HEK293 (cell line): ENCODE measurements around the gene BCR.

Experiments
- CTCF ChIA-PET: fragments of 350-600 bp; formaldehyde crosslinking; extraction: SDS; loops from one replicate; lab custom pipeline; 2021; ENCODE audit warnings: antibody characterized with exemption; lab: Yijun Ruan, JAX
- POLR2A ChIA-PET: fragments of 300-600 bp; formaldehyde crosslinking; extraction: SDS; loops from one replicate; lab custom pipeline; 2020; ENCODE audit warnings: antibody characterized with exemption, inconsistent platforms; lab: Yijun Ruan, JAX
- H3K27ac ChIP-seq: fragments of 200-500 bp; sonication (Bioruptor generic); 2 replicates; pipeline ENCODE4 v1.5.1; 2014; ENCODE audit warnings: low read depth, low read length, control low read depth, inconsistent platforms; ENCODE audit errors: extremely low read depth
- H3K36me3 ChIP-seq, 2 experiments: fragments of 200-500 bp in 1 of 2; sonication (Bioruptor generic) in 1 of 2; 1 replicate in 1 of 2; 2 replicates in 1 of 2; pipeline ENCODE4 v1.5.1; 2014 to 2017; ENCODE audit warnings: inconsistent platforms in 2 of 2, low read length in 2 of 2; ENCODE audit not compliant: control insufficient read depth in 2 of 2, insufficient read depth in 1 of 2
- H3K4me1 ChIP-seq: fragments of 200-500 bp; sonication (Bioruptor generic); 2 replicates; pipeline ENCODE4 v1.5.1; 2014; ENCODE audit warnings: mild to moderate bottlenecking, low read length, inconsistent platforms; ENCODE audit not compliant: control insufficient read depth, insufficient read depth
- H3K4me3 ChIP-seq: 2 replicates; pipeline ENCODE4 v1.5.1; 2011; ENCODE audit warnings: low read depth, mild to moderate bottlenecking, control low read depth, low read length, moderate library complexity
- H3K9me3 ChIP-seq: fragments of 200-500 bp; sonication (Bioruptor generic); 2 replicates; pipeline ENCODE4 v1.5.1; 2014; ENCODE audit warnings: low read depth, low read length, inconsistent platforms; ENCODE audit not compliant: control insufficient read depth, insufficient read depth
- BCL11B ChIP-seq: fragments of 450-650 bp; formaldehyde crosslinking; IDR thresholded peaks from 2 replicates; pipeline ENCODE4 v1.5.1; 2016; ENCODE audit warnings: low read depth, missing biosample characterization, missing genetic modification characterization
- HIC1 ChIP-seq: fragments of 450-650 bp; formaldehyde crosslinking; IDR thresholded peaks from 2 replicates; pipeline ENCODE4 v1.5.1; 2016; ENCODE audit warnings: missing biosample characterization, missing genetic modification characterization
- KLF10 ChIP-seq: fragments of 450-650 bp; IDR thresholded peaks from 2 replicates; pipeline ENCODE4 v1.5.1; 2018; ENCODE audit warnings: missing biosample characterization, mild to moderate bottlenecking, missing genetic modification characterization
- PBX3 ChIP-seq: sonication (generic); formaldehyde crosslinking; IDR thresholded peaks from 2 replicates; pipeline ENCODE4 v1.8.1; 2022; ENCODE audit warnings: mild to moderate bottlenecking, moderate library complexity, missing genetic modification reagents
- SCRT2 ChIP-seq: fragments of 450-650 bp; formaldehyde crosslinking; IDR thresholded peaks from 2 replicates; pipeline ENCODE4 v1.5.1; 2016; ENCODE audit warnings: missing biosample characterization, missing genetic modification characterization
- TSHZ1 ChIP-seq: fragments of 450-650 bp; formaldehyde crosslinking; IDR thresholded peaks from 2 replicates; pipeline ENCODE4 v1.5.1; 2016; ENCODE audit warnings: missing biosample characterization, missing genetic modification characterization, borderline replicate concordance
- ZBTB8A ChIP-seq: fragments of 450-650 bp; formaldehyde crosslinking; IDR thresholded peaks from 2 replicates; pipeline ENCODE4 v1.5.1; 2016; ENCODE audit warnings: missing biosample characterization, missing genetic modification characterization
- ZIC2 ChIP-seq: fragments of 450-650 bp; formaldehyde crosslinking; IDR thresholded peaks from 2 replicates; pipeline ENCODE4 v1.5.1; 2016; ENCODE audit warnings: missing biosample characterization, missing genetic modification characterization
- ZNF16 ChIP-seq: fragments of 450-650 bp; formaldehyde crosslinking; IDR thresholded peaks from 2 replicates; pipeline ENCODE4 v1.5.1; 2016; ENCODE audit warnings: low read depth, missing biosample characterization, missing genetic modification characterization
- ZNF266 ChIP-seq: fragments of 450-650 bp; formaldehyde crosslinking; IDR thresholded peaks from 2 replicates; pipeline ENCODE4 v1.5.1; 2016; ENCODE audit warnings: missing biosample characterization, missing genetic modification characterization, low read depth
- ZNF341 ChIP-seq: fragments of 450-650 bp; formaldehyde crosslinking; IDR thresholded peaks from 2 replicates; pipeline ENCODE4; 2016; ENCODE audit warnings: low read depth, missing biosample characterization, missing genetic modification characterization
- ZNF416 ChIP-seq: fragments of 450-650 bp; formaldehyde crosslinking; IDR thresholded peaks from 2 replicates; pipeline ENCODE4 v1.5.1; 2016; ENCODE audit warnings: missing biosample characterization, missing genetic modification characterization
- ZNF433 ChIP-seq: fragments of 450-650 bp; formaldehyde crosslinking; IDR thresholded peaks from 2 replicates; pipeline ENCODE4 v1.5.1; 2016; ENCODE audit warnings: missing biosample characterization, missing genetic modification characterization, low read depth
- ZNF518A ChIP-seq: fragments of 450-650 bp; formaldehyde crosslinking; conservative IDR thresholded peaks from 2 replicates; pipeline ENCODE4 v1.5.1; 2016; ENCODE audit warnings: low read depth, missing biosample characterization, missing genetic modification characterization
- ZNF580 ChIP-seq: fragments of 450-650 bp; formaldehyde crosslinking; IDR thresholded peaks from 2 replicates; pipeline ENCODE4 v1.5.1; 2016; ENCODE audit warnings: missing biosample characterization, missing genetic modification characterization
- ZNF701 ChIP-seq: fragments of 450-650 bp; formaldehyde crosslinking; IDR thresholded peaks from 2 replicates; pipeline ENCODE4 v1.5.1; 2016; ENCODE audit warnings: missing biosample characterization, missing genetic modification characterization

Gene BCR

GRCh38 chr22:23273445-23274145 is 93.3 kb downstream of the BCR start:
- ChIA-PET POLR2A (no interaction called here), CTCF (interaction anchor here (0.6 to 5.0 kb wide), 4 partner anchors 9 to 95 kb away, joined by 3 to 21 read pairs (median 6); no protein-coding TSS in a partner anchor)
- TF ChIP-seq ZIC2 (tag by site-specific recombination) (no peak), ZNF701 (tag by site-specific recombination) (no peak), ZNF518A (no peak), KLF10 (tag by site-specific recombination) (no peak), ZNF580 (tag by site-specific recombination) (no peak), PBX3 (CRISPR knock-in tag) (no peak), ZNF433 (no peak), ZNF416 (no peak), ZNF341 (no peak), SCRT2 (no peak)
- TF ChIP-seq, all 188 proteins: peak for 0
- Histone ChIP-seq H3K4me3 (no peak overlapping the region), H3K4me1 (no peaks in the 10 kb centered on the region), H3K27ac (no peak overlapping the region), H3K9me3 (no peaks in the 10 kb centered on the region), H3K36me3 (peaks cover 0 to 95% of the 10 kb centered on the region in 2 experiments; a peak in 1 of 3 replicates)

GRCh38 chr22:23274146-23274526 is 93.8 kb downstream of the BCR start:
- no peak overlapping the region for H3K27ac ChIP-seq
- H3K4me1 ChIP-seq, result no peaks in the 10 kb centered on the region
- no peaks in the 10 kb centered on the region for H3K9me3 ChIP-seq
- peaks cover 0 to 95% of the 10 kb centered on the region in 2 experiments; a peak in 1 of 3 replicates for H3K36me3 ChIP-seq
- no peak overlapping the region for H3K4me3 ChIP-seq
- ChIA-PET CTCF (interaction anchor here (0.5 to 0.6 kb wide), 3 partner anchors 18 to 863 kb away, joined by 3 to 5 read pairs (median 3); no protein-coding TSS in a partner anchor), POLR2A (no interaction called here)
- TF ChIP-seq SCRT2, result no peak
- no peak for TF ChIP-seq ZNF580 (tag by site-specific recombination)
- TF ChIP-seq ZNF266 (tag by site-specific recombination), result no peak
- TF ChIP-seq BCL11B, result no peak
- TF ChIP-seq HIC1 (tag by site-specific recombination), result no peak
- no peak for TF ChIP-seq ZBTB8A (tag by site-specific recombination)
- TF ChIP-seq TSHZ1 (tag by site-specific recombination), result no peak
- no peak for TF ChIP-seq PBX3 (CRISPR knock-in tag)
- no peak for TF ChIP-seq ZNF16
